Measurements from ENCODE around the gene PTS. TPM values are rescaled to one million over a fixed set of nuclear protein-coding genes. Genes with fewer than 3 reads are reported as not detected.

PTS gene
- total and polyA plus RNA-seq, 8 donors: 7.0 to 41.5 (median 12.4) TPM

- Histone ChIP-seq H3K27me3 (no peaks in the 10 kb centered on the region), H3K27ac (no peak overlapping the region), H3K36me3 (no peaks in the 10 kb centered on the region), H3K4me1 (no peaks in the 10 kb centered on the region), H3K9me3 (no peaks in the 10 kb centered on the region), H3K4me3 (no peak overlapping the region)
- no peak for TF ChIP-seq CTCF (IDR thresholded peaks at IDR 0.05)
- WGBS, 2 donors: 74 to 85% methylated on average over 3 of the region's 3 CpGs
- no peak for FAIRE-seq
- intact Hi-C loops (cut with DNase I): no loop called here
- ATAC-seq: no peak
- no peak for DNase-seq
Observed at GRCh38 chr11:112266410-112266778, 40.2 kb downstream of the PTS start.

GRCh38 chr11:112267188-112267591 lies 41.0 kb downstream of the PTS start:
- FAIRE-seq (no peak), ATAC-seq (no peak), DNase-seq (no peak)
- Histone ChIP-seq H3K9me3 (no peaks in the 10 kb centered on the region), H3K27me3 (no peaks in the 10 kb centered on the region), H3K4me1 (no peaks in the 10 kb centered on the region), H3K4me3 (no peak overlapping the region), H3K27ac (no peak overlapping the region), H3K36me3 (no peaks in the 10 kb centered on the region)
- no peak for TF ChIP-seq CTCF (IDR thresholded peaks at IDR 0.05)
- WGBS, 2 donors: 44 to 52% methylated on average over 5 of the region's 5 CpGs
- intact Hi-C loops (cut with DNase I): no loop called here

- WGBS, 2 donors: 84 to 87% methylated on average over 5 of the region's 5 CpGs
- DNase-seq (no peak), FAIRE-seq (no peak), ATAC-seq (no peak)
- no peaks in the 10 kb centered on the region for H3K27me3 ChIP-seq
- no peaks in the 10 kb centered on the region for H3K9me3 ChIP-seq
- no peak for TF ChIP-seq CTCF (IDR thresholded peaks at IDR 0.05)
- H3K4me3 ChIP-seq: no peak overlapping the region
- no peaks in the 10 kb centered on the region for H3K36me3 ChIP-seq
- H3K27ac ChIP-seq: peak overlapping the region in 1 of 4 donors; percentile 21
- intact Hi-C loops (cut with DNase I): no loop called here
- H3K4me1 ChIP-seq: no peaks in the 10 kb centered on the region
Observed at GRCh38 chr11:112268406-112268805, 42.2 kb downstream of the PTS start.

- Histone ChIP-seq H3K27me3 (no peaks in the 10 kb centered on the region), H3K27ac (peak overlapping the region in 1 of 4 donors; percentile 21), H3K36me3 (no peaks in the 10 kb centered on the region), H3K4me1 (no peaks in the 10 kb centered on the region), H3K4me3 (no peak overlapping the region), H3K9me3 (no peaks in the 10 kb centered on the region)
- DNase-seq: no peak
- intact Hi-C loops (cut with DNase I): no loop called here
- TF ChIP-seq CTCF (IDR thresholded peaks at IDR 0.05): no peak
- FAIRE-seq: no peak
- WGBS, 2 donors: 20 to 23% methylated on average over 6 of the region's 6 CpGs
- peak in 1 of 4 donors; percentile 49 for ATAC-seq
Observed at GRCh38 chr11:112269139-112269538, 42.9 kb downstream of the PTS start.

- Histone ChIP-seq H3K27ac (peak overlapping the region in 1 of 4 donors; percentile 58), H3K36me3 (no peaks in the 10 kb centered on the region), H3K4me3 (peak overlapping the region in 1 of 4 donors; percentile 18), H3K9me3 (no peaks in the 10 kb centered on the region), H3K4me1 (no peaks in the 10 kb centered on the region), H3K27me3 (no peaks in the 10 kb centered on the region)
- FAIRE-seq: no peak
- 49 to 57% methylated on average over 12 of the region's 12 CpGs for WGBS, 2 donors
- no peak for DNase-seq
- TF ChIP-seq CTCF (IDR thresholded peaks at IDR 0.05): no peak
- peak in 3 of 4 donors; percentile 53 to 80 (median 75) for ATAC-seq
- intact Hi-C loops (cut with DNase I): no loop called here
Observed at GRCh38 chr11:112270551-112271180, 44.4 kb downstream of the PTS start.

Measured in pancreas (tissue), 10 donors.